H9 (cell line): Measurements from ENCODE around the gene ABCA3. TPM values are rescaled to one million over a fixed set of nuclear protein-coding genes. Genes with fewer than 3 reads are reported as not detected.

ENCODE experiments used
- DNase-seq: peaks from one replicate; pipeline ENCODE4 v3.0.0-alpha.2; 2017
- H2AFZ ChIP-seq: one replicate; pipeline ENCODE4 v1.6.1; 2013; ENCODE audit warnings: mild to moderate bottlenecking, low read length, control low read depth, moderate library complexity
- H2AK5ac ChIP-seq: 2 replicates; pipeline ENCODE4 v1.6.1; 2013; ENCODE audit warnings: low read length, control low read depth, mixed read lengths; ENCODE audit not compliant: insufficient read length
- H2BK120ac ChIP-seq: one replicate; pipeline ENCODE4 v1.6.1; 2013; ENCODE audit warnings: low read depth, mild to moderate bottlenecking, low read length, control low read depth, inconsistent platforms; ENCODE audit not compliant: poor library complexity, severe bottlenecking
- H2BK12ac ChIP-seq: 2 replicates; pipeline ENCODE4 v1.6.1; 2013; ENCODE audit warnings: low read length, control low read depth, mixed read lengths, low read depth; ENCODE audit not compliant: insufficient read length
- H2BK15ac ChIP-seq: 2 replicates; pipeline ENCODE4 v1.6.1; 2013; ENCODE audit warnings: low read depth, low read length, control low read depth
- H2BK20ac ChIP-seq: one replicate; pipeline ENCODE4 v1.6.1; 2013; ENCODE audit warnings: low read depth, mild to moderate bottlenecking, low read length, control low read depth, inconsistent platforms; ENCODE audit not compliant: poor library complexity, severe bottlenecking
- H2BK5ac ChIP-seq: 2 replicates; pipeline ENCODE4 v1.6.1; 2013; ENCODE audit warnings: low read length, control low read depth, mixed read lengths; ENCODE audit not compliant: insufficient read length
- H3K14ac ChIP-seq: 2 replicates; pipeline ENCODE4 v1.6.1; 2013; ENCODE audit warnings: low read length, control low read depth; ENCODE audit not compliant: insufficient read depth
- H3K18ac ChIP-seq: 2 replicates; pipeline ENCODE4 v1.6.1; 2013; ENCODE audit warnings: low read depth, mild to moderate bottlenecking, mixed read lengths, low read length, control low read depth; ENCODE audit not compliant: insufficient read length
- H3K23ac ChIP-seq: 2 replicates; pipeline ENCODE4 v1.6.1; 2013; ENCODE audit warnings: low read length, control low read depth, mixed read lengths, low read depth; ENCODE audit not compliant: insufficient read length
- H3K23me2 ChIP-seq: 2 replicates; pipeline ENCODE4 v1.6.1; 2013; ENCODE audit warnings: low read depth, mild to moderate bottlenecking, mixed read lengths, low read length, control low read depth; ENCODE audit not compliant: insufficient read length, poor library complexity, severe bottlenecking
- H3K27ac ChIP-seq: 2 replicates; pipeline ENCODE4 v1.5.1; 2013; ENCODE audit warnings: low read length, control low read depth, mixed read lengths, low read depth; ENCODE audit not compliant: insufficient read length
- H3K27me3 ChIP-seq: 2 replicates; pipeline ENCODE4 v1.6.1; 2013; ENCODE audit warnings: low read length, control low read depth, inconsistent platforms; ENCODE audit not compliant: insufficient read depth
- H3K4ac ChIP-seq: 2 replicates; pipeline ENCODE4 v1.6.1; 2013; ENCODE audit warnings: low read depth, mild to moderate bottlenecking, control low read depth, inconsistent platforms, low read length, moderate library complexity
- H3K4me1 ChIP-seq: 2 replicates; pipeline ENCODE4 v1.6.1; 2013; ENCODE audit warnings: low read length, control low read depth, inconsistent platforms; ENCODE audit not compliant: insufficient read depth
- H3K4me2 ChIP-seq: 2 replicates; pipeline ENCODE4 v1.6.1; 2013; ENCODE audit warnings: low read length, control low read depth, mixed read lengths; ENCODE audit not compliant: insufficient read length, insufficient read depth
- H3K56ac ChIP-seq: 2 replicates; pipeline ENCODE4 v1.6.1; 2013; ENCODE audit warnings: low read depth, mild to moderate bottlenecking, mixed read lengths, low read length, control low read depth; ENCODE audit not compliant: insufficient read length
- H3K79me1 ChIP-seq: 2 replicates; pipeline ENCODE4 v1.6.1; 2013; ENCODE audit warnings: low read depth, mild to moderate bottlenecking, moderate library complexity, low read length, control low read depth, inconsistent platforms; ENCODE audit not compliant: insufficient read depth, poor library complexity, severe bottlenecking
- H3K79me2 ChIP-seq: 2 replicates; pipeline ENCODE4 v1.6.1; 2013; ENCODE audit warnings: low read length, control low read depth, inconsistent platforms; ENCODE audit not compliant: insufficient read depth
- H3K9ac ChIP-seq: 2 replicates; pipeline ENCODE4 v1.6.1; 2013; ENCODE audit warnings: low read length, control low read depth, mixed read lengths; ENCODE audit not compliant: insufficient read length; ENCODE audit errors: extremely low read depth
- H3K9me3 ChIP-seq: one replicate; pipeline ENCODE4 v1.6.1; 2013; ENCODE audit warnings: low read depth, low read length, inconsistent platforms; ENCODE audit not compliant: control insufficient read depth
- H3T11ph ChIP-seq: one replicate; pipeline ENCODE4 v1.6.1; 2013; ENCODE audit warnings: mild to moderate bottlenecking, low read length, control low read depth, inconsistent platforms
- H4K20me1 ChIP-seq: one replicate; pipeline ENCODE4 v1.6.1; 2013; ENCODE audit not compliant: control insufficient read depth, insufficient read length, insufficient read depth
- H4K5ac ChIP-seq: 2 replicates; pipeline ENCODE4 v1.6.1; 2013; ENCODE audit warnings: low read depth, mild to moderate bottlenecking, mixed read lengths, low read length, control low read depth; ENCODE audit not compliant: insufficient read length
- H4K8ac ChIP-seq: replicated peaks from 2 replicates; pipeline ENCODE4 v1.6.1; 2013; ENCODE audit warnings: low read length, control low read depth, mixed read lengths, low read depth; ENCODE audit not compliant: insufficient read length
- H4K91ac ChIP-seq: 2 replicates; pipeline ENCODE4 v1.6.1; 2013; ENCODE audit warnings: low read depth, mild to moderate bottlenecking, moderate library complexity, mixed read lengths, low read length, control low read depth; ENCODE audit not compliant: insufficient read length
- H3K27ac Mint-ChIP-seq, 3 experiments: 2 replicates in 2 of 3; 3 replicates in 1 of 3; pipeline ENCODE4 v1.8.0; 2020 to 2021; ENCODE audit warnings: mixed read lengths in 3 of 3, mild to moderate bottlenecking in 1 of 3, moderate library complexity in 1 of 3
- H3K27me3 Mint-ChIP-seq: 2 replicates; pipeline ENCODE4 v1.8.0; 2021; ENCODE audit warnings: low read depth, mild to moderate bottlenecking, moderate library complexity, mixed read lengths
- H3K36me3 Mint-ChIP-seq, 3 experiments: 2 replicates in 2 of 3; 3 replicates in 1 of 3; pipeline ENCODE4 v1.8.0; 2020 to 2021; ENCODE audit warnings: low read depth in 3 of 3, mixed read lengths in 3 of 3; ENCODE audit not compliant: insufficient read depth in 1 of 3
- H3K4me1 Mint-ChIP-seq, 2 experiments: 2 replicates each; pipeline ENCODE4 v1.8.0; 2020; ENCODE audit warnings: mixed read lengths in 2 of 2
- H3K4me3 Mint-ChIP-seq, 2 experiments: 2 replicates in 1 of 2; 3 replicates in 1 of 2; pipeline ENCODE4 v1.8.0; 2020 to 2021; ENCODE audit warnings: mild to moderate bottlenecking in 2 of 2, mixed read lengths in 2 of 2, moderate library complexity in 1 of 2
- H3K9me3 Mint-ChIP-seq, 2 experiments: 2 replicates in 1 of 2; 3 replicates in 1 of 2; pipeline ENCODE4 v1.8.0; 2020; ENCODE audit warnings: mild to moderate bottlenecking in 2 of 2, mixed read lengths in 2 of 2, moderate library complexity in 1 of 2
- WGBS: extraction: QIAGEN DNeasy Blood & Tissue Kit; methylation state at CpG from one replicate; pipeline ENCODE4 v1.1.7; 2013; ENCODE audit warnings: missing lambda C conversion rate, low lambda C conversion rate, mixed read lengths; ENCODE audit not compliant: insufficient read length; ENCODE audit errors: extremely low coverage; 5-methylcytosine and 5-hydroxymethylcytosine counted together
- total RNA-seq: library from RNA; stranded (reverse); gene quantifications from 2 replicates; pipeline ENCODE4 v1.2.1, GENCODE V29; 2021
- TF ChIP-seq, protein P1 (sequence below): fragments of 200-600 bp; sonication (generic); conservative IDR thresholded peaks from 3 replicates; pipeline ENCODE4 v1.8.0; 2021; ENCODE audit warnings: antibody characterized with exemption, mild to moderate bottlenecking

Gene ABCA3
- total RNA-seq, 1 experiment from 2014 or later: 8.0 TPM

DNA sequence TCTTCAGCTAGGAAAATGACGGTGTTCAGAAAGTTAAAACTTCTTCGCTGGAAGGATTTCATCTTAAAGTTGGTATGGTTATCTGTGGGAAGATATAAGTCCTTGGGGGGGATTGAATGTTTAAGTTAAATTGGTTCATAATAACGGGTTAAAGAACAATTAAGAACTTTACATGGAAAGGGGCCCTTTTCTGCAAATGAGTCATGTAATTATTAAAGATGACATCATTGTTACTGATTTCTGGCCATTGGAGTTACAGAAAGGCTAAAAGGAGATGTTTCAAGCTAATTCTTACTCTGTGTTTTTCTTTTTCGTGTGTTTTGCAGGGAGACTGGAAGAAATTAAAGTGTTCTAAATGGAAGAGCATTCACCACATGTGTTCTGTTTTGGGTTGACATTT, 20.6 kb upstream of the ABCA3 start:
- Histone ChIP-seq H3K79me1 (no peaks in the 10 kb centered on the region), H3K27me3 (peaks cover 2% of the 10 kb centered on the region; the same call in 1 of the 2 replicates)
- H3K9me3 Mint-ChIP-seq: peaks cover 2 to 9% of the 10 kb centered on the region in 2 experiments; a peak in 3 of 5 replicates

More for the DNA sequence above, 20.6 kb upstream of the ABCA3 start:
- Mint-ChIP-seq H3K4me1 (no peaks in the 10 kb centered on the region; a peak in 1 of 4 replicates), H3K27ac (no peak overlapping the region), H3K27me3 (peaks cover 48% of the 10 kb centered on the region), H3K36me3 (peaks cover 0 to 6% (median 0%) of the 10 kb centered on the region in 3 experiments; a peak in 2 of 7 replicates), H3K4me3 (no peak overlapping the region)
- no peaks in the 10 kb centered on the region for H3K9me3 ChIP-seq
- no peak for DNase-seq
- H3T11ph ChIP-seq: no peak overlapping the region
- no peak overlapping the region for H3K23ac ChIP-seq
- H3K4me1 ChIP-seq: no peaks in the 10 kb centered on the region
- H2BK12ac ChIP-seq: no peak overlapping the region
- H2BK20ac ChIP-seq: no peak overlapping the region
- H3K14ac ChIP-seq: no peak overlapping the region
- no peak overlapping the region for H2AK5ac ChIP-seq
- no peak overlapping the region for H3K56ac ChIP-seq
- no peak overlapping the region for H3K18ac ChIP-seq
- H2BK5ac ChIP-seq: no peak overlapping the region
- H2BK120ac ChIP-seq: no peak overlapping the region
- no peaks in the 10 kb centered on the region for H4K20me1 ChIP-seq
- no peak overlapping the region for H4K5ac ChIP-seq
- H2AFZ ChIP-seq: no peak overlapping the region
- H2BK15ac ChIP-seq: no peak overlapping the region
- no peaks in the 10 kb centered on the region for H3K79me2 ChIP-seq
- H3K9ac ChIP-seq: no peak overlapping the region
- no peak overlapping the region for H3K27ac ChIP-seq
- H3K23me2 ChIP-seq: no peaks in the 10 kb centered on the region
- H3K4me2 ChIP-seq: no peak overlapping the region
- TF ChIP-seq, protein P1, sequence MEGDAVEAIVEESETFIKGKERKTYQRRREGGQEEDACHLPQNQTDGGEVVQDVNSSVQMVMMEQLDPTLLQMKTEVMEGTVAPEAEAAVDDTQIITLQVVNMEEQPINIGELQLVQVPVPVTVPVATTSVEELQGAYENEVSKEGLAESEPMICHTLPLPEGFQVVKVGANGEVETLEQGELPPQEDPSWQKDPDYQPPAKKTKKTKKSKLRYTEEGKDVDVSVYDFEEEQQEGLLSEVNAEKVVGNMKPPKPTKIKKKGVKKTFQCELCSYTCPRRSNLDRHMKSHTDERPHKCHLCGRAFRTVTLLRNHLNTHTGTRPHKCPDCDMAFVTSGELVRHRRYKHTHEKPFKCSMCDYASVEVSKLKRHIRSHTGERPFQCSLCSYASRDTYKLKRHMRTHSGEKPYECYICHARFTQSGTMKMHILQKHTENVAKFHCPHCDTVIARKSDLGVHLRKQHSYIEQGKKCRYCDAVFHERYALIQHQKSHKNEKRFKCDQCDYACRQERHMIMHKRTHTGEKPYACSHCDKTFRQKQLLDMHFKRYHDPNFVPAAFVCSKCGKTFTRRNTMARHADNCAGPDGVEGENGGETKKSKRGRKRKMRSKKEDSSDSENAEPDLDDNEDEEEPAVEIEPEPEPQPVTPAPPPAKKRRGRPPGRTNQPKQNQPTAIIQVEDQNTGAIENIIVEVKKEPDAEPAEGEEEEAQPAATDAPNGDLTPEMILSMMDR: no peak
- 100% methylated on average over 1 of the region's 4 CpGs for WGBS
- H4K91ac ChIP-seq: no peak overlapping the region
- H4K8ac ChIP-seq: no peak overlapping the region
- no peak overlapping the region for H3K4ac ChIP-seq
